ENCODE data around the gene NUDCD3. TPM values are rescaled to one million over a fixed set of nuclear protein-coding genes. Genes with fewer than 3 reads are reported as not detected.

NUDCD3 gene
- total and polyA plus RNA-seq, 2 of the 8 experiments (the other 6 are each of a cell fraction or from before 2014, with no cell fraction given), result 35.2 to 93.7 TPM

DNA sequence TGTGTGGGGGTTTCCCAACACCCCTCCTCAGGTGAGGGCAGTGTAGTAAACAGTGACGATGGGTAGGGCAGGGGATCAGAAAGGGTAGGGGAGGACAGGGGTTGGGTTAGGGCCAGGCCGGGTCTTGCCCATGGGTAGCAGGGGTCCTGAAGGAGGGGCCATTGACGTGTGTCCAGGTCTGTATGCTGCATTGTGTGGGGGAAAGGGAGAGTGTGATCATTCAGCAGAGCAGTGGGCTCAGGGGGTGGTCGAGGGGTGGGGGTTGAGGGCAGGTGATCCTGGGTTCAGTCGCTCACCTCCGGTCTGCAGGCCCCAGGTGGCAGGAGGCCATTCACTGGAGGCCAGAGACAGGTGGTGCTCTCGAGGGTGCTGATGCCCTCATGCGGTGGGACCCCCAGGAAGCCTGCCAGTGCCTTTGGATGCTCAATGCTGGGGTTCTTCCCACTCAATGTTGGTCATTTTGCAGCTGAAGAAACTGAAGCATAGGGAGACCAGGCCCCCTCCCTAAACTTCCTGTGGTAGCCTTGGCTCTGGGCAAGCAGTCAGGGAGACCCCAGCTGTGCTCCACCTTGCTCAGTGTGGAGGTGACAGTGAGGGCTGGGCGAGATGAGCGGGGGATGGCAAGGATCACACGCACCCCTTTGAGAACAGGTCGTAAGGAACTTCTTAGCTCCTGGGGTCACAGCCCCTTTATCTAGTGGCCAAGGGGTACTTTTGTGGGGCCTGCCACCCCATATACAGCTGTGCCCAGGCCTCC lies 116.3 kb downstream of the NUDCD3 start (continued):
- TF ChIP-seq EZH2 (IDR thresholded peaks at IDR 0.05; ENCODE audit: low read depth, low read length, severe bottlenecking), result no peak
- no peak for TF ChIP-seq CHD1 (IDR thresholded peaks at IDR 0.05; ENCODE audit: low read depth, low read length)
- TF ChIP-seq HDAC6 (IDR thresholded peaks at IDR 0.05; ENCODE audit: low read depth, low read length), result no peak

All from H1 (cell line).